H1 (cell line): ENCODE results near the gene ATP5F1A. TPM values are rescaled to one million over a fixed set of nuclear protein-coding genes. Genes with fewer than 3 reads are reported as not detected.

ENCODE experiments used
- CTCF ChIA-PET: fragments of 300-600 bp; sonication (Branson Sonifier 250); formaldehyde crosslinking; loops from one replicate; lab custom pipeline; 2021; ENCODE audit not compliant: partially characterized antibody; lab: Charles Lee
- POLR2A ChIA-PET: fragments of 300-600 bp; sonication (Branson Sonifier 250); formaldehyde crosslinking; loops from one replicate; lab custom pipeline; 2021; ENCODE audit warnings: inconsistent platforms; ENCODE audit not compliant: partially characterized antibody; lab: Charles Lee
- DNase-seq, 2 experiments: peaks; one replicate each; pipeline versions ENCODE4 v3.0.0 to v3.0.0-alpha.2; 2010 to 2022; ENCODE audit warnings: low spot score in 2 of 2, low read depth in 1 of 2, mixed read lengths in 1 of 2
- FAIRE-seq: peaks from 2 replicates; lab custom pipeline; 2011; peaks lifted over from hg19 to GRCh38; lab: Jason Lieb, UNC
- H2AFZ ChIP-seq: 2 replicates; pipeline ENCODE4 v1.8.1; 2012; ENCODE audit warnings: low read length, inconsistent platforms
- H2AK5ac ChIP-seq: 2 replicates; pipeline ENCODE4 v1.6.1; 2013; ENCODE audit warnings: low read depth, low read length
- H2BK120ac ChIP-seq: replicated peaks from 2 replicates; pipeline ENCODE3; 2013; ENCODE audit warnings: low read depth, low read length, inconsistent platforms
- H2BK12ac ChIP-seq: 2 replicates; pipeline ENCODE4 v1.6.1; 2013; ENCODE audit warnings: low read depth, low read length
- H2BK15ac ChIP-seq: 2 replicates; pipeline ENCODE4 v1.6.1; 2013; ENCODE audit warnings: low read length
- H2BK20ac ChIP-seq: 2 replicates; pipeline ENCODE4 v1.6.1; 2013; ENCODE audit warnings: low read length
- H2BK5ac ChIP-seq: 2 replicates; pipeline ENCODE4 v1.6.1; 2013; ENCODE audit warnings: low read depth, low read length
- H3K14ac ChIP-seq: 2 replicates; pipeline ENCODE4 v1.6.1; 2013; ENCODE audit warnings: inconsistent platforms; ENCODE audit not compliant: insufficient read length
- H3K18ac ChIP-seq: 2 replicates; pipeline ENCODE4 v1.6.1; 2013; ENCODE audit warnings: low read length; ENCODE audit errors: extremely low read depth
- H3K23ac ChIP-seq: 2 replicates; pipeline ENCODE4 v1.6.1; 2013; ENCODE audit warnings: inconsistent platforms; ENCODE audit not compliant: insufficient read length
- H3K23me2 ChIP-seq: 2 replicates; pipeline ENCODE4 v1.6.1; 2013; ENCODE audit warnings: low read depth, low read length
- H3K27ac ChIP-seq: 2 replicates; pipeline ENCODE4 v1.6.1; 2011; ENCODE audit warnings: low read depth, low read length, inconsistent platforms
- H3K27me3 ChIP-seq, 4 experiments: replicated peaks in 1 of 4; 1 replicate in 1 of 4; 2 replicates in 3 of 4; pipeline versions ENCODE4 v1.6.1 to v1.8.1; 2011 to 2013; ENCODE audit warnings: low read length in 3 of 4, mild to moderate bottlenecking in 3 of 4, inconsistent platforms in 2 of 4, mixed read lengths in 2 of 4, moderate library complexity in 1 of 4; ENCODE audit not compliant: control insufficient read depth in 3 of 4, insufficient read depth in 3 of 4; ENCODE audit errors: extremely low read depth in 1 of 4
- H3K36me3 ChIP-seq, 4 experiments: 2 replicates each; pipeline versions ENCODE4 v1.6.1 to v1.8.1; 2011 to 2013; ENCODE audit warnings: mild to moderate bottlenecking in 4 of 4, low read length in 3 of 4, moderate library complexity in 2 of 4, control low read depth in 1 of 4, inconsistent platforms in 1 of 4; ENCODE audit not compliant: insufficient read depth in 4 of 4, control insufficient read depth in 2 of 4
- H3K4ac ChIP-seq: replicated peaks from 2 replicates; pipeline ENCODE3; 2013; ENCODE audit warnings: low read length, low read depth, mixed read lengths, inconsistent platforms; ENCODE audit not compliant: insufficient read length
- H3K4me1 ChIP-seq, 4 experiments: replicated peaks in 1 of 4; 1 replicate in 1 of 4; 2 replicates in 3 of 4; pipeline versions ENCODE4 v1.6.1 to v1.8.1; 2011 to 2013; ENCODE audit warnings: low read length in 3 of 4, inconsistent platforms in 2 of 4, mixed read lengths in 1 of 4; ENCODE audit not compliant: insufficient read depth in 4 of 4, control insufficient read depth in 3 of 4
- H3K4me2 ChIP-seq, 2 experiments: 2 replicates each; pipeline versions ENCODE4 v1.6.1 to v1.8.1; 2011 to 2013; ENCODE audit warnings: low read depth in 2 of 2, low read length in 2 of 2, control low read depth in 1 of 2, inconsistent platforms in 1 of 2, mild to moderate bottlenecking in 1 of 2; ENCODE audit not compliant: insufficient read depth in 1 of 2
- H3K4me3 ChIP-seq, 4 experiments: fragments of 200-600, 300-600 bp in 1 of 4; sonication (generic), shearing (Covaris generic), sonication (Bioruptor Twin) in 1 of 4; 2 replicates each; pipeline versions ENCODE4 v1.5.1 to v1.8.1; 2011 to 2016; ENCODE audit warnings: low read length in 4 of 4, low read depth in 3 of 4, control low read depth in 2 of 4, inconsistent platforms in 2 of 4, mild to moderate bottlenecking in 2 of 4, mixed read lengths in 1 of 4, moderate library complexity in 1 of 4; ENCODE audit not compliant: insufficient read depth in 2 of 4; ENCODE audit errors: extremely low read depth in 1 of 4
- H3K56ac ChIP-seq: replicated peaks from 2 replicates; pipeline ENCODE3; 2013; ENCODE audit warnings: low read depth, mild to moderate bottlenecking, mixed read lengths, low read length, inconsistent platforms; ENCODE audit not compliant: insufficient read length
- H3K79me1 ChIP-seq: 2 replicates; pipeline ENCODE4 v1.6.1; 2013; ENCODE audit warnings: low read depth, low read length, control low read depth
- H3K79me2 ChIP-seq, 2 experiments: 2 replicates each; pipeline versions ENCODE4 v1.6.1 to v1.8.1; 2012 to 2013; ENCODE audit warnings: low read length in 2 of 2, mild to moderate bottlenecking in 2 of 2, inconsistent platforms in 1 of 2; ENCODE audit not compliant: insufficient read depth in 2 of 2, control insufficient read depth in 1 of 2
- H3K9ac ChIP-seq, 4 experiments: replicated peaks in 1 of 4; 1 replicate in 1 of 4; 2 replicates in 3 of 4; pipeline versions ENCODE4 v1.6.1 to v1.8.1; 2011 to 2013; ENCODE audit warnings: low read depth in 3 of 4, low read length in 3 of 4, control low read depth in 2 of 4, mild to moderate bottlenecking in 2 of 4, moderate library complexity in 2 of 4, inconsistent platforms in 1 of 4; ENCODE audit errors: extremely low read depth in 1 of 4
- H3K9me3 ChIP-seq, 2 experiments: 2 replicates each; pipeline versions ENCODE4 v1.6.1 to v1.8.1; 2012 to 2013; ENCODE audit warnings: mild to moderate bottlenecking in 2 of 2, moderate library complexity in 2 of 2, control low read depth in 1 of 2, inconsistent platforms in 1 of 2, low read depth in 1 of 2, low read length in 1 of 2, mixed read lengths in 1 of 2; ENCODE audit not compliant: insufficient read depth in 2 of 2
- H4K20me1 ChIP-seq, 2 experiments: replicated peaks in 1 of 2; 2 replicates each; pipeline versions ENCODE3 to v1.8.1; 2011 to 2013; ENCODE audit warnings: inconsistent platforms in 2 of 2, low read length in 2 of 2, mild to moderate bottlenecking in 1 of 2; ENCODE audit not compliant: insufficient read depth in 2 of 2, control insufficient read depth in 1 of 2
- H4K5ac ChIP-seq: 2 replicates; pipeline ENCODE4 v1.6.1; 2013; ENCODE audit warnings: low read length, low read depth, mixed read lengths, inconsistent platforms; ENCODE audit not compliant: insufficient read length
- H4K8ac ChIP-seq: 2 replicates; pipeline ENCODE4 v1.8.0; 2013; ENCODE audit warnings: mild to moderate bottlenecking, moderate library complexity, low read length, inconsistent platforms; ENCODE audit not compliant: insufficient read depth; ENCODE audit errors: extremely low read depth
- H4K91ac ChIP-seq: replicated peaks from 2 replicates; pipeline ENCODE3; 2013; ENCODE audit warnings: low read length, mixed read lengths, inconsistent platforms; ENCODE audit not compliant: insufficient read length
- CTCF ChIP-seq, 3 experiments: IDR thresholded peaks; 1 replicate in 2 of 3; 2 replicates in 1 of 3; pipeline versions ENCODE4 v1.5.1 to v1.6.1; 2011; ENCODE audit warnings: low read length in 3 of 3, mild to moderate bottlenecking in 3 of 3, inconsistent platforms in 2 of 3, low read depth in 1 of 3, moderate library complexity in 1 of 3; ENCODE audit not compliant: insufficient read depth in 1 of 3; ENCODE audit errors: control extremely low read depth in 1 of 3
- TEAD4 ChIP-seq: IDR thresholded peaks from 2 replicates; pipeline ENCODE4 v1.6.1; 2012; ENCODE audit warnings: low read depth, low read length, inconsistent platforms, mixed read lengths
- WGBS, 2 experiments: shearing (Covaris generic) in 1 of 2; methylation state at CpG; one replicate each; pipeline versions ENCODE4 v1.1.6 to v1.1.7; 2013 to 2015; ENCODE audit warnings: low lambda C conversion rate in 2 of 2, mixed read lengths in 2 of 2, inconsistent platforms in 1 of 2, low coverage in 1 of 2, missing lambda C conversion rate in 1 of 2; ENCODE audit not compliant: insufficient replicate concordance in 2 of 2, insufficient coverage in 1 of 2, insufficient read length in 1 of 2; ENCODE audit errors: extremely low coverage in 1 of 2, missing lambda C conversion rate in 1 of 2; 5-methylcytosine and 5-hydroxymethylcytosine counted together
- polyA plus RNA-seq, 7 experiments: library from polyadenylated mRNA; depleted of rRNA in 3 of 7; stranded (reverse) in 5 of 7; unstranded in 2 of 7; fragments of >200 nt in 5 of 7; fragments of 200-250 nt in 2 of 7; gene quantifications; 1 replicate in 5 of 7; 2 replicates in 1 of 7; 4 replicates in 1 of 7; pipeline versions ENCODE4 v1.2.1 to v1.2.3, GENCODE V29; 2011 to 2013; ENCODE audit warnings: missing spikeins in 2 of 7, mixed read lengths in 2 of 7
- total RNA-seq: library from RNA; stranded (reverse); fragmentation: NEBNext Ultra II Directional; extraction: Animal tissue kit (Norgen Biotek cat#: 25700); gene quantifications from 2 replicates; pipeline ENCODE4 v1.2.1, GENCODE V29; 2021

The ATP5F1A gene
- total and polyA plus RNA-seq, 2 of the 8 experiments (the other 6 are each of a cell fraction or from before 2014, with no cell fraction given), result 685 to 970 TPM

GRCh38 chr18:46046126-46046525, 52.0 kb downstream of the ATP5F1A start:
- H3K9ac ChIP-seq, result no peak overlapping the region
- H2BK5ac ChIP-seq, result no peak overlapping the region
- no peaks in the 10 kb centered on the region for H3K79me2 ChIP-seq
- no peak overlapping the region for H3K4ac ChIP-seq
- H2BK20ac ChIP-seq, result no peak overlapping the region
- ChIA-PET CTCF (interaction anchor here (0.6 to 2.3 kb wide), 10 partner anchors 9 to 173 kb away, joined by 3 to 9 read pairs (median 5); no protein-coding TSS in a partner anchor), POLR2A (no interaction called here)
- H4K8ac ChIP-seq, result peak overlapping the region; percentile 53
- DNase-seq (no peak), FAIRE-seq (no peak)
- no peak overlapping the region for H3K4me3 ChIP-seq
- H3K36me3 ChIP-seq, result no peaks in the 10 kb centered on the region
- H3K79me1 ChIP-seq, result no peaks in the 10 kb centered on the region
- H2AK5ac ChIP-seq, result no peak overlapping the region
- no peak overlapping the region for H3K23ac ChIP-seq
- no peak overlapping the region for H3K56ac ChIP-seq
- H4K20me1 ChIP-seq, result no peaks in the 10 kb centered on the region
- H3K4me2 ChIP-seq, result no peak overlapping the region
- H3K14ac ChIP-seq, result no peak overlapping the region
- H2BK12ac ChIP-seq, result no peak overlapping the region
- WGBS, 2 experiments, result 87% methylated on average over 6 of the region's 6 CpGs; no CpG with 5 or more reads in 1 of the 2 experiments
- H3K27ac ChIP-seq, result no peak overlapping the region
- no peak overlapping the region for H2BK15ac ChIP-seq
- H3K4me1 ChIP-seq, result peaks cover 0 to 8% (median 2%) of the 10 kb centered on the region in 4 experiments; a peak in 2 of 7 replicates
- no peak overlapping the region for H3K18ac ChIP-seq
- TF ChIP-seq CTCF (IDR thresholded peaks at IDR 0.05; ENCODE audit: control extremely low read depth in 1 of 3, insufficient read depth in 1 of 3, low read depth in 1 of 3, low read length in 3 of 3), result peak in 2 of 3 experiments; percentile 36 to 50; a peak in 2 of 4 replicates
- no peak for TF ChIP-seq TEAD4
- H2AFZ ChIP-seq, result no peak overlapping the region; the same call in 1 of the 2 replicates
- H3K27me3 ChIP-seq, result no peaks in the 10 kb centered on the region
- H4K5ac ChIP-seq, result no peak overlapping the region
- no peaks in the 10 kb centered on the region for H3K9me3 ChIP-seq
- no peaks in the 10 kb centered on the region for H3K23me2 ChIP-seq
- no peak overlapping the region for H4K91ac ChIP-seq
- no peak overlapping the region for H2BK120ac ChIP-seq
